Kidney glomerular epithelial cell (primary cell): ENCODE results near the gene SLC1A3.

ENCODE experiments used
- DNase-seq: peaks from one replicate; lab custom pipeline; 2025; lab: John Stamatoyannopoulos, UW

Gene SLC1A3

GRCh38 chr5:36658038-36658756 is 51.8 kb downstream of the SLC1A3 start:
- DNase-seq, result no peak

DNA sequence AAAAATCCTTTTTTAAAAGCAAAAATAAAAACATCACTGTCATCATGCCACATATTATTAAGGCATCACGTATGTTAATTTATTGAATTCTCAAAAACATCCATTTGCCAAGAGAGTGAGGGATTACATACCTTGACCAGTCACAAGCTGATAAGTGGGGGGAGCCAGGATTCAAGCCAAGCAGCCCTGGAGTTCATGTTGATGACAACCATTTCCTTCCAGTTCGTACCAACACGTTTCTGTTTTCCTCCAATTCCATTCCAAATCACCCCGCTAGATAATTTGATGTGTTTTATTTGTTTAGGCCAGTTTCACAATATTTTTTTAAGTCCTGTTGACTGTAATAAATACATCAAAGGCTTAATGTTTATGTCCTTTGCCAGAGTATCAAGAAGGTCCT is 53.0 kb downstream of the SLC1A3 start:
- DNase-seq, result no peak

GRCh38 chr5:36660397-36661049 is 54.1 kb downstream of the SLC1A3 start:
- no peak for DNase-seq

DNA sequence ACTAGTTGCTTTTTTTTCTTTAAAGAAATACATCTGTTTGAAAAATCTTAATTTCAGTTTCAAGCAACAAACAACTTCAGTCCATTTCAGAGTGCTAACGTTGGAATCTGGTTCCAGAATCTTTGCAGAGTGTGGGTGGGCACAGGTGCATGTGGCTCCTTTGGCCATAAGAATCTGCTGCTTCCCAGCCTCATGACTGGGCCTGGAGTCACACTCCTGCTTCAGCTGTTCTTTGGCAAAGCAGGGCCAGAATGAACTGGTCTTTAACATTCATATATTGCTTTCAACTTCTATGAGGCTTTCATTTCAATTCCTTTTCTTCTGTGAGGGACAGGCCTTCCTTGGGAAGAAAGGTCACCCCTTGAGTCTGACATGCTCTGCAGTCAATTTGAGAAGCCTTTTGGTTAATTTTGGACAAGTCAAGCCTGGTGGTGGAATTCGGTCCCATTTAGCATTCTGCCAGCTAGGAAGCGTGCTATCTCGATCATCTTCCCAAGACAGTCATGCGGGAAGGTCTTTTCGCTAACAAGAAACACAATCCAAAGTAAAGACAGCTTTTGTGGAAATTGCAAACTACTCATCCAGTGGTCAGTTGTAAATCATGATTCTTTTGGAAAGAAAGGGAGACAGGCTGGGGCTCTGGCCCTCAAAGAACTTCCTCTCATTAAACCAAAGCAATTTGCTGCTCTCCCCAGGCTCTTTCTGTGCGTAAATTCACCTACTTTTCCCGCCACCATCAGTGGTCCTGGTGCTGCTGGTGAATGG is 55.2 kb downstream of the SLC1A3 start:
- DNase-seq, result no peak

DNA sequence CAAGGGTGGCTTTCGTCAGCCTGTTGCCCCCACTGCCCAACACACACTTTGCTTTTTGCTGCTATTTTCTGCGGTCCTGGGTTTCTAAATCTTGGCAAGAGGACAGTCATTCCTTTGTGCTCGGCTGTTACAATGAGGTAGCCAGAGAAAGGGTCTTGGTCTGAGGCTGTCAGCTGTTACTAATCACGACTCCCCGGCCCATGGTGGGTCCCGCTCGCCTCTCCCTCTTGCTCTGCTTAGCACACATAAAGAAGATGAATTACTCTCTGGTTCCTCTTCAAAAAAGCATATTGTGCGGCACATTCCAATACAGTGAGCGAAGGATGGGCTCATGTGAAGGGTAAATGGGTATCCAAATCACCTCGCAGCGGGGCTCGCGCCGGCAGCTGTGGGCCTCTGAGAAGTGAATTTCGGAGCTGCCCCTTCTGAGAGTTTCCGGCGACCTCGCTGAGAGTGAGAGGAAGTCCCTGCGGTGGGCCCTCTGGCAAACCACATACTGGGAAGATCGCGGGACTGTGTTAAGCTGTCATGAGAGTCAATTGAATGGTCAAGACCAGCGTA is 56.0 kb downstream of the SLC1A3 start:
- DNase-seq, result no peak

DNA sequence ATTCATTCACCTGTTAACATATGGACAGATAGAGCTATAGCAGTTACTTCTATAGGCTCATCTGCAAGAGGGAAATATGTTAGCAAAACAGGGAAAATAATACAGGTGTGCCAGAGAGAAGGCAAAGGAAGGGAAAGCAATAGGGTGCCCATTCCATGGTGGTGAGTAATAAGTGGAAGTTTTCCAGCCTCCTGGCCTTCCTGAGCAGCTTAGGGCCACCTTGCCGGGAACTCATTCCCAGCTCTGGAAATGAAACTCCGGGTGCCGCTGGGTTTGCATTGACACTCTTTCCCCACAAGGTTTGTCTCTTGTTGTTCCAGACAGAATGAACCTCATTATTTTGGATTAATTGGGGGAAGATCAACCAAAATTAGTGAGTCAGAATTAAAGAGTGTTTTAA is 58.4 kb downstream of the SLC1A3 start:
- DNase-seq, result no peak

GRCh38 chr5:36665628-36666027 is 59.2 kb downstream of the SLC1A3 start:
- no peak for DNase-seq

- DNase-seq, result no peak
Observed at GRCh38 chr5:36666274-36666673, 59.9 kb downstream of the SLC1A3 start.

DNA sequence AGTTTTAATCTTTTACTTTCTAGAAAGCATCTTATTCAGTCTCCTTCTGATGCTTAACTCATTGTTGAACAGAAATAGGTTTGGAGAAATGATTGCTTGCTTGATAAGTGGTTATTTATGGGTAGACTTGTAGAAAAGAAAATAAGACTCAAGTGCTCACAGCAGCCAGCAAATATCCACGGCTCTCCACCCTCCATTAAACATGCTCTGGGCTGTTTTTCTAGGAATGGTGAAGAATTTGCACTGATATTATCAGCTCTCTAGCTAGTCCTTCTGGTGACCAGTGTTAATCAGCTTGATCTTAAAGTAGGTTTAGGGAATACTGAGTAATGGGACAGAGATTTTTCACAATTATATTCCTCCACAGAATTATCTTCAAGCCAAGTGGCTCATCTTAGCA is 60.6 kb downstream of the SLC1A3 start:
- no peak for DNase-seq

DNA sequence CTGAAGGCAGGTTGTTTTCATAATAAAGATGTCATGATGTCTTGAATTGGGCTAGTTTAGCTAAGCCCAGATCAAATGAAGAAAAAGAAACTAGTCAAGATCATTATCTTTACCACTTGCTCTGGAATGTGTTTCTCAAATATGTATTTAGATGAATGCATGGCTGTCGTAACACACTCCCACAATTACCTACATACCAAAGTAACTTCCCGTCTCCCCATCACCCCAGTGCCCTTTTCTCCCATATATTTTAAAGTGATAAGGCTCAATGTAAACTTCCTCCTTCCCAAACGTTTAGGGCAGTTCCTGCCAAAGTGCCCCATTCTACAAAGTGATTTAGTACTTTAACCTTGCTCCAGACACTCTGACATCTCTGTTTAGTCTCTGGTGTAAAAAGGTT is 61.4 kb downstream of the SLC1A3 start:
- DNase-seq, result no peak

- DNase-seq, result no peak
Observed at GRCh38 chr5:36669015-36669651, 62.7 kb downstream of the SLC1A3 start.

- no peak for DNase-seq
Observed at GRCh38 chr5:36670548-36670947, 64.1 kb downstream of the SLC1A3 start.

- no peak for DNase-seq
Observed at GRCh38 chr5:36675282-36675681, 68.9 kb downstream of the SLC1A3 start.

GRCh38 chr5:36679221-36679989 is 73.0 kb downstream of the SLC1A3 start:
- DNase-seq, result no peak

DNA sequence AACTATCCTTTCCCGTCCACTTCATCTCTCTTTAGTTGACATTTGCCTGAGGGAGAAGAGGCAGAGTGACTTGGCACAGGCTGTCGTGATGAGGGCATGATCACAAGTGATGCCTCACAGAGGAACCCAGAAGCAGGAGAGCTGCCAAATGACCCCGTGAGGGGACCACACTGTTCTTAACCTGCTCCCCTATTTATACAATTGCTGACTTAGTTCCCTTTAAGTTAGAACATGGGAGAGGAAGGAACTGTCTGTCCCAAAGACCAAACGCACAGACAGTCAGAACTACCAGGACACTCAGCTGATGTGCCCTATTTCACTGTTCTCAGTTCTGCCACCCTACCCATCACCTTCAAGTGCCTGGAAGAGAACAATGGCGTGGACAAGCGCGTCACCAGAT is 73.7 kb downstream of the SLC1A3 start:
- DNase-seq, result no peak

DNA sequence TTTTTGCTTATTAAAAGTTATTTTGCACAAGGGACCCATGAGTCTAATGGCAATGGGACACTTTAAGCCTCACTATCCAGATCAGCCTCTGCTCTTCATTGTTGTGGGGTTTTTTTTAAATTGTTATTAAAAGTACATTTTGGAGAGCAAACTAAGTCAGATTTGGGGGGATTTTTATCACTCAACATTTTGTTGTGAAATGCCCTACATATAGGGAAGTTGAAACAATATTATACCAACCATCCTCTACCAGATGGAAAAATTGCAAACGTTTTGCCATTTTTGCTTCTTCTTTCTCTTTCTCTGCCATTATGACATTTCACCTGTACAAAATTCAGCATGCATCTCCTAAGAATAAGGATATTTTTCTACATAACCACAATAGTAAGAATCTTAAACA is 75.3 kb downstream of the SLC1A3 start:
- no peak for DNase-seq

- no peak for DNase-seq
Observed at GRCh38 chr5:36682499-36682898, 76.1 kb downstream of the SLC1A3 start.

- no peak for DNase-seq
Observed at GRCh38 chr5:36683821-36684434, 77.5 kb downstream of the SLC1A3 start.

- no peak for DNase-seq
Observed at GRCh38 chr5:36685631-36686288, 79.4 kb downstream of the SLC1A3 start.

GRCh38 chr5:36686881-36687280 is 80.5 kb downstream of the SLC1A3 start:
- no peak for DNase-seq

- no peak for DNase-seq
Observed at GRCh38 chr5:36688722-36689121, 82.3 kb downstream of the SLC1A3 start.
